B cell (primary cell): ENCODE results near the gene EPHA7. TPM values are rescaled to one million over a fixed set of nuclear protein-coding genes. Genes with fewer than 3 reads are reported as not detected.

ENCODE experiments used
- ATAC-seq: fragments of 200-7000 bp; cut with Tn5 transposase; one replicate; pipeline ENCODE4 v1.10.0; 2021; ENCODE audit warnings: low read depth, mild to moderate bottlenecking, moderate number of reproducible peaks, moderate library complexity
- CTCF ChIA-PET: fragments of 350-600 bp; sonication (Branson Sonifier 250); formaldehyde crosslinking; loops from one replicate; lab custom pipeline; 2021; ENCODE audit warnings: antibody characterized with exemption, inconsistent platforms; lab: Charles Lee
- POLR2A ChIA-PET: fragments of 350-600 bp; sonication (Branson Sonifier 250); formaldehyde crosslinking; loops from one replicate; lab custom pipeline; 2021; ENCODE audit warnings: antibody characterized with exemption; lab: Charles Lee
- DNase-seq: peaks from one replicate; pipeline ENCODE4 v3.0.0; 2013
- H2AFZ ChIP-seq: 2 replicates; pipeline ENCODE4 v1.6.1; 2012; ENCODE audit warnings: mild to moderate bottlenecking, low read depth, low read length; ENCODE audit not compliant: insufficient read depth, poor library complexity, severe bottlenecking
- H3K27ac ChIP-seq, 2 donors: 1 replicate in 1 of 2; 2 replicates in 1 of 2; pipeline ENCODE4 v1.5.1; 2012 to 2013; ENCODE audit warnings: low read length in 2 of 2, mild to moderate bottlenecking in 2 of 2, moderate library complexity in 1 of 2
- H3K27me3 ChIP-seq, 4 experiments: fragments of 200-600 bp in 1 of 4; sonication (generic) in 1 of 4; replicated peaks in 1 of 4; 1 replicate in 2 of 4; 2 replicates in 2 of 4; pipeline versions ENCODE4 v1.6.1 to v1.7.0; 2013 to 2016; ENCODE audit warnings: low read length in 3 of 4, mild to moderate bottlenecking in 2 of 4, mixed read lengths in 1 of 4, moderate library complexity in 1 of 4; ENCODE audit not compliant: insufficient read depth in 4 of 4, control insufficient read depth in 3 of 4; ENCODE audit errors: control extremely low read depth in 1 of 4
- H3K36me3 ChIP-seq, 2 experiments: replicated peaks in 1 of 2; 1 replicate in 1 of 2; 2 replicates in 1 of 2; pipeline versions ENCODE4 v1.6.1 to v1.7.1; 2013; ENCODE audit warnings: low read length in 1 of 2; ENCODE audit not compliant: insufficient read depth in 2 of 2, control insufficient read depth in 1 of 2; ENCODE audit errors: control extremely low read depth in 1 of 2, extremely low read depth in 1 of 2
- H3K4me1 ChIP-seq, 2 donors: fragments of 200-600 bp in 1 of 2; sonication (generic) in 1 of 2; 1 replicate in 1 of 2; 2 replicates in 1 of 2; pipeline versions ENCODE4 v1.5.1 to v1.6.1; 2013 to 2017; ENCODE audit warnings: low read length in 2 of 2; ENCODE audit not compliant: control insufficient read depth in 2 of 2, insufficient read depth in 2 of 2
- H3K4me2 ChIP-seq: replicated peaks from 2 replicates; pipeline ENCODE3; 2012; ENCODE audit warnings: mild to moderate bottlenecking, low read depth, low read length; ENCODE audit not compliant: poor library complexity, severe bottlenecking
- H3K4me3 ChIP-seq, 5 experiments: fragments of 200-600 bp in 1 of 5; sonication (generic) in 1 of 5; 1 replicate in 3 of 5; 2 replicates in 2 of 5; pipeline versions ENCODE4 v1.5.1 to v1.7.0; 2011 to 2016; ENCODE audit warnings: low read length in 4 of 5, mild to moderate bottlenecking in 4 of 5, low read depth in 2 of 5, control low read depth in 1 of 5, moderate library complexity in 1 of 5; ENCODE audit not compliant: insufficient read depth in 1 of 5; ENCODE audit errors: control extremely low read depth in 1 of 5, extremely low read depth in 1 of 5
- H3K79me2 ChIP-seq: fragments of 200-600 bp; sonication (generic); one replicate; pipeline ENCODE4 v1.6.0; 2016; ENCODE audit warnings: low read length; ENCODE audit not compliant: control insufficient read depth, insufficient read depth
- H3K9ac ChIP-seq: fragments of 200-600 bp; sonication (generic); 2 replicates; pipeline ENCODE4 v1.6.1; 2017; ENCODE audit warnings: mild to moderate bottlenecking, low read length, moderate library complexity
- H3K9me3 ChIP-seq, 3 donors: one replicate each; pipeline versions ENCODE4 v1.6.1 to v1.7.1; 2013; ENCODE audit warnings: low read length in 2 of 3; ENCODE audit not compliant: control insufficient read depth in 2 of 3, insufficient read depth in 1 of 3; ENCODE audit errors: control extremely low read depth in 1 of 3
- H4K20me1 ChIP-seq: 2 replicates; pipeline ENCODE4 v1.6.0; 2012; ENCODE audit warnings: mild to moderate bottlenecking, low read length; ENCODE audit not compliant: insufficient read depth, control insufficient read depth, poor library complexity, severe bottlenecking
- H3K27ac Mint-ChIP-seq: one replicate; pipeline ENCODE4 v1.8.0; 2021; ENCODE audit warnings: mixed read lengths
- H3K27me3 Mint-ChIP-seq: one replicate; pipeline ENCODE4 v1.8.0; 2021; ENCODE audit warnings: mixed read lengths
- H3K4me1 Mint-ChIP-seq: one replicate; pipeline ENCODE4 v1.8.0; 2021; ENCODE audit warnings: mixed read lengths
- H3K4me3 Mint-ChIP-seq: one replicate; pipeline ENCODE4 v1.8.0; 2021; ENCODE audit warnings: mixed read lengths
- H3K9me3 Mint-ChIP-seq: one replicate; pipeline ENCODE4 v1.8.0; 2022; ENCODE audit warnings: mixed read lengths; ENCODE audit not compliant: insufficient read depth
- EZH2 ChIP-seq: IDR thresholded peaks from 2 replicates; pipeline ENCODE4 v1.6.1; 2012; ENCODE audit warnings: borderline replicate concordance, low read depth, mild to moderate bottlenecking, moderate library complexity, low read length; ENCODE audit not compliant: insufficient read depth, poor library complexity, severe bottlenecking
- WGBS: methylation state at CpG from one replicate; pipeline ENCODE4 v1.1.5; 2013; ENCODE audit warnings: missing lambda C conversion rate; ENCODE audit not compliant: insufficient coverage; 5-methylcytosine and 5-hydroxymethylcytosine counted together
- intact Hi-C: fragments of 100-400 bp; cut with micrococcal nuclease; formaldehyde crosslinking; loops from one replicate; pipeline ENCODE4 v1.10.0; 2022
- polyA plus RNA-seq: library from polyadenylated mRNA; depleted of rRNA; stranded (reverse); fragments of >200 nt; gene quantifications from 2 replicates; pipeline ENCODE4 v1.2.3, GENCODE V29; 2012
- total RNA-seq, 2 donors: library from RNA; stranded (reverse); fragments of 120-200 nt in 1 of 2; gene quantifications; 1 replicate in 1 of 2; 2 replicates in 1 of 2; pipeline versions ENCODE4 v1.2.3 to v1.2.4, GENCODE V29; 2013 to 2022
- TF ChIP-seq, protein P1 (sequence below): fragments of 200-600 bp; IDR thresholded peaks from one replicate; pipeline ENCODE4 v1.8.0; 2022; ENCODE audit warnings: antibody characterized with exemption, mild to moderate bottlenecking

EPHA7 gene
- total and polyA plus RNA-seq, 2 donors (not counting 1 experiment from before 2014, with no cell fraction given): not detected

DNA sequence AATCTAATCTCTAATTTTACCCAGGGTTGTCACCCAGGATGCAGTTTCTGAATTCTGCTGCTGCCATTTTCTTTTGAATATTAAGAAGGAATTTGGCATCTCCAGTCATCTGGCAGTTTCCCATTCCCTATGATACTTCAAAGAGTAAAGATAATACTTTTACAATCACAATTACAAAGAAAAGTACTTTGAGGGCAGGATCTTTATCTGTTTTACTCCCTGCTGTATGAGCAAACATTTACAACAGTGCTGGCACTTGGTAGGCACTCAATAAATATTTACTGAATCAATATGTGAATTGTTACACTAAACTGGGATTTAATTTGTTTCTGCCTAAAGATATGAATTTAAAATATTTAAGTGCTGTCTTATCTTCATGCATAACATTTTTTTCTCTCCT is 224.9 kb downstream of the EPHA7 start:
- no peak for ATAC-seq
- POLR2A ChIA-PET: no interaction called here

GRCh38 chr6:93193868-93194267 is 225.5 kb downstream of the EPHA7 start:
- Mint-ChIP-seq H3K27ac (no peak overlapping the region), H3K9me3 (no peaks in the 10 kb centered on the region), H3K4me3 (no peak overlapping the region), H3K27me3 (no peaks in the 10 kb centered on the region), H3K4me1 (no peaks in the 10 kb centered on the region)
- no peaks in the 10 kb centered on the region for H3K9me3 ChIP-seq
- H3K9ac ChIP-seq: no peak overlapping the region
- TF ChIP-seq, protein P1, sequence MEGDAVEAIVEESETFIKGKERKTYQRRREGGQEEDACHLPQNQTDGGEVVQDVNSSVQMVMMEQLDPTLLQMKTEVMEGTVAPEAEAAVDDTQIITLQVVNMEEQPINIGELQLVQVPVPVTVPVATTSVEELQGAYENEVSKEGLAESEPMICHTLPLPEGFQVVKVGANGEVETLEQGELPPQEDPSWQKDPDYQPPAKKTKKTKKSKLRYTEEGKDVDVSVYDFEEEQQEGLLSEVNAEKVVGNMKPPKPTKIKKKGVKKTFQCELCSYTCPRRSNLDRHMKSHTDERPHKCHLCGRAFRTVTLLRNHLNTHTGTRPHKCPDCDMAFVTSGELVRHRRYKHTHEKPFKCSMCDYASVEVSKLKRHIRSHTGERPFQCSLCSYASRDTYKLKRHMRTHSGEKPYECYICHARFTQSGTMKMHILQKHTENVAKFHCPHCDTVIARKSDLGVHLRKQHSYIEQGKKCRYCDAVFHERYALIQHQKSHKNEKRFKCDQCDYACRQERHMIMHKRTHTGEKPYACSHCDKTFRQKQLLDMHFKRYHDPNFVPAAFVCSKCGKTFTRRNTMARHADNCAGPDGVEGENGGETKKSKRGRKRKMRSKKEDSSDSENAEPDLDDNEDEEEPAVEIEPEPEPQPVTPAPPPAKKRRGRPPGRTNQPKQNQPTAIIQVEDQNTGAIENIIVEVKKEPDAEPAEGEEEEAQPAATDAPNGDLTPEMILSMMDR: no peak
- TF ChIP-seq EZH2: no peak
- no CpG with 5 or more reads among the region's 2 CpGs for WGBS
- no peaks in the 10 kb centered on the region for H3K4me1 ChIP-seq
- intact Hi-C loops: no loop called here
- DNase-seq (no peak), ATAC-seq (no peak)
- H3K79me2 ChIP-seq: no peaks in the 10 kb centered on the region
- no peak overlapping the region for H2AFZ ChIP-seq
- H4K20me1 ChIP-seq: no peaks in the 10 kb centered on the region
- no peak overlapping the region for H3K4me3 ChIP-seq
- ChIA-PET POLR2A (no interaction called here), CTCF (no interaction called here)
- no peaks in the 10 kb centered on the region for H3K36me3 ChIP-seq
- no peak overlapping the region for H3K27ac ChIP-seq
- H3K4me2 ChIP-seq: no peak overlapping the region
- H3K27me3 ChIP-seq: no peaks in the 10 kb centered on the region

More for the DNA sequence above, 224.9 kb downstream of the EPHA7 start:
- DNase-seq: no peak
- Histone ChIP-seq H2AFZ (no peak overlapping the region), H3K4me1 (no peaks in the 10 kb centered on the region), H3K9ac (no peak overlapping the region), H3K4me3 (no peak overlapping the region), H4K20me1 (no peaks in the 10 kb centered on the region), H3K27ac (no peak overlapping the region), H3K4me2 (no peak overlapping the region), H3K36me3 (no peaks in the 10 kb centered on the region), H3K9me3 (no peaks in the 10 kb centered on the region), H3K27me3 (no peaks in the 10 kb centered on the region), H3K79me2 (no peaks in the 10 kb centered on the region)
- intact Hi-C loops: no loop called here
- no peaks in the 10 kb centered on the region for H3K4me1 Mint-ChIP-seq
- H3K4me3 Mint-ChIP-seq: no peak overlapping the region
- H3K27me3 Mint-ChIP-seq: no peaks in the 10 kb centered on the region
- no peaks in the 10 kb centered on the region for H3K9me3 Mint-ChIP-seq
- CTCF ChIA-PET: no interaction called here
- no peak overlapping the region for H3K27ac Mint-ChIP-seq
- TF ChIP-seq EZH2: no peak
